GM18502 (cell line): ENCODE measurements around the gene RUFY2.
A peak's percentile ranks its signal among the peaks of the same experiment; 100 is the strongest.
"Not testable (repeated sequence)": the region's sequence is repeated elsewhere in the genome, so short reads cannot be mapped to it uniquely, and the experiment has no call there.

Experiments
- ATAC-seq: cut with Tn5 transposase; IDR thresholded peaks from one replicate; pipeline ENCODE4 v1.9.1; 2021; ENCODE audit warnings: mild to moderate bottlenecking; ENCODE audit not compliant: unreplicated experiment, poor library complexity

RUFY2 gene, protein sequence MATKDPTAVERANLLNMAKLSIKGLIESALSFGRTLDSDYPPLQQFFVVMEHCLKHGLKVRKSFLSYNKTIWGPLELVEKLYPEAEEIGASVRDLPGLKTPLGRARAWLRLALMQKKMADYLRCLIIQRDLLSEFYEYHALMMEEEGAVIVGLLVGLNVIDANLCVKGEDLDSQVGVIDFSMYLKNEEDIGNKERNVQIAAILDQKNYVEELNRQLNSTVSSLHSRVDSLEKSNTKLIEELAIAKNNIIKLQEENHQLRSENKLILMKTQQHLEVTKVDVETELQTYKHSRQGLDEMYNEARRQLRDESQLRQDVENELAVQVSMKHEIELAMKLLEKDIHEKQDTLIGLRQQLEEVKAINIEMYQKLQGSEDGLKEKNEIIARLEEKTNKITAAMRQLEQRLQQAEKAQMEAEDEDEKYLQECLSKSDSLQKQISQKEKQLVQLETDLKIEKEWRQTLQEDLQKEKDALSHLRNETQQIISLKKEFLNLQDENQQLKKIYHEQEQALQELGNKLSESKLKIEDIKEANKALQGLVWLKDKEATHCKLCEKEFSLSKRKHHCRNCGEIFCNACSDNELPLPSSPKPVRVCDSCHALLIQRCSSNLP

DNA sequence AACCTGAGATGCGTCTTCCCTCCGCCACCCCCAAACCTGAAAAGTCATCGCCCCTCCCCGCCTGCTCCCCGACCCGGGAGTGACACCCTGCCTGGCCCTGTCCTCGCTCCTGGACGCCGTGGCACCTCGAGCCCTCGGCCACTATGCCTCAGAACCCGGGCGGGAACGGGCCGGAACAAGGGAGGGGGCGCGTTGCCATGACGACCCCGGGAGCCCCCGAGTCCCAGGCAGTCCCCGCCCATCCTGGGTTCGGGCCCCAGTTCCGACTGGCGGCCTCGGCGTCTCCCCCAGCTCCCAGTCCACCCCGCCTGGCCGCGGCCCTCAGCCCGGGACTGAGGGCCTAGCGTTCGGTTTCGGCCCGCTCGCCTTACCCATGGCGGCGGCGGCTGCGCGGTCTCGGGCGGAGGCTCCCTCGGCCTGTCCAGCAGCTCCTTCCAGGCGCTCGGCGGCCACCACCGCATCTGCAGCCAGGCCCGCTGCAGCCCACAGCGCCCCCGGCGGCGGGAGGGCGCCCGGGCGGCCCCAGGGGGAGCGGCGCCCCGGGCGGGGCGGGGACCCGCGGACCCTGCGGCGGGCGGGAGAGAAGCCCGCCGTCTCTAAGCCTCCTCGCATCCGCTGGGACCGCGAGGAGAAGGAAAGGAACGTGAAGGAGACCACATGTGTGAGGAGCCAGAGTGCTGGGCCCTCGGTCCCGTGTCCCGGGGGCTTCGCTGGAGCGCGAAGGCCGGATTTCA lies at the start of gene RUFY2:
Gene RUFY2, minus strand, starts transcription at position 463 of the 734 bp plus-strand sequence. Its CDS starts 88 bp downstream, at position 375.
- ATAC-seq: peak; percentile 96

DNA sequence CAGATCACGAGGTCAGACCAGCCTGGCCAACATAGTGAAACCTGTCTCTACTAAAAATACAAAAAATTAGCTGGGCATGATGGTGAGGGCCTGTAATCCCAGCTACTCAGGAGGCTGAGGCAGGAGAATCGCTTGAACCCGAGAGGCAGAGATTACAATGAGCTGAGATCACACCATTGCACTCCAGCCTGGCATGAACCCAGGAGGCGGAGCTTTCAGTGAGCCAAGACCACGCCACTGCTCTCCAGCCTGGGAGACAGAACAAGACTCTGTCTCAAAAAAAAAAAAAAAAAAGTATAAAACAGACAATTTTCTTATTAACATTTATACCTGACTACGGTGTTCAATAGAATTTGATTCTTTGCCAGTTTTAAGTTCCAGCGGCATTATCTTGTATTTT lies 42.6 kb upstream of the RUFY2 start:
- not testable (repeated sequence) for ATAC-seq

DNA sequence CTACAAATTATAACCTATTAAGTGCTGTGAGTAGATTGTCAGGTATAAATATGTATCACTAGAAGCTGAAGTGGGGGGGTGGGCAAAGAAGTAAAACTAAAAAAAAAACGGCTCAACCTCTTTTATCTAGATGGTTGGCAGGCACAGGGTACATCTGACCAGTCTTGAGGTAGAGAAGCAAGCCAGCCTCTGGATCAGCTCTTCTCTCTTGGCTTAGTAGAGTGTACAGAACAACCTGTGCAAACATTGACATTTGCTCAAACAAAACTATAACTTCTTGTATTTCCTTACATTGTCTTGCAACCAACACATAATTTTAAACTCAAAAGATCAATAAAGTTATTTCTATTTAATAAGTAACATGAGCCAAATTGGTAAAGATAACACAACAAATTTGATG lies 39.1 kb upstream of the RUFY2 start:
- ATAC-seq: no peak

DNA sequence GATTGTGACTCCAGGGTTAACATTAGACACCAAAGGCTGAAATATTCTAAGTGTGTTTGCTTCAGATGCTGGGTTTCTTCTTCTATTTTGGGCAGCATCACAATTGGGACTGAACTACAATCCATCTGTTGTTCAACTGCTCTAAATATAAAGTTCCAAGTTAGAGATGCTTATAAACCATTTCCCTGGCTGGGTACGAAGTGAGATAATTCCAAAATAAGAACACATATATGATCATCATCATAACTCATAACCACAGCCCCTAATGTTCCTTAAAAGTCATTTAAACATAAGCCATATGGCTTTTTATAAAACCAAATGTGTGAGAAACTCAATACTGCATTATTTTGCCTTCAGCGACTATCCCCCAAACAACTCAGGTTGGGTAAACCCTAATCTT lies 35.9 kb upstream of the RUFY2 start:
- no peak for ATAC-seq

DNA sequence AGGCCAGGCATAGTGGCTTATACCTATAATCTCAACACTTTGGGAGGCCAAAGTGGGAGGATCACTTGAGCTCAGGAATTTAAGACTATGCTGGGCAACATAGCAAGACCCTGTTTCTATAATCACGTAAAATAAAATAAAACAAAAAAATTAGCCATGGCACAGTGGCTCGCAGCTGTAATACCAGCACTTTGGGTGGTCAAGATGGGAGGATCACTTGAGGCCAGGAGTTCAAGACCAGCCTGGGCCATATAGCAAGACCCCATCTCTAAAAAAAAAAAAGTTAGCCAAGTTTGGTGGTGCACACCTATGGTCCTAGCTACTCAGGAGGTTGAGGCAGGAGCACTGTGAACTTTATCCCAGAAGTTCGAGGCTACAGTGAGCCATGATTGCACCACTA lies 33.8 kb upstream of the RUFY2 start:
- no peak for ATAC-seq

DNA sequence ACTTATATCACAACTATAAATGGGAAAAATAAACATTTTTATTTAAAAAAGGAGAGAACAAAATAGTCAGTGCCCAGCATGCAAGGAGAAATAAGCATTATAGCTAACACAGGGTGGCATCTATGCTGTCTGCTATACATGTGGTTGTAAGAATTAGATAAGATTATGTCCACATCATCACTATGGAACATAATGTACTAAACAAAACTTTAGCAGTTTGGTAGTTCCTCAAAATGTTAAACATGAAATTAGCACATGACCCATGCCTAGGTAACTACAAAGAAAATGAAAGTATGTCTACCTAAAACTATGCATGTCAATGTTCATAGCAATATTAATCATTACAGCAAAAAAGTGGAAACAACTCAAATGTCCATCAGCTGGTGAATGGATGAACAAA lies 28.7 kb upstream of the RUFY2 start:
- no peak for ATAC-seq

DNA sequence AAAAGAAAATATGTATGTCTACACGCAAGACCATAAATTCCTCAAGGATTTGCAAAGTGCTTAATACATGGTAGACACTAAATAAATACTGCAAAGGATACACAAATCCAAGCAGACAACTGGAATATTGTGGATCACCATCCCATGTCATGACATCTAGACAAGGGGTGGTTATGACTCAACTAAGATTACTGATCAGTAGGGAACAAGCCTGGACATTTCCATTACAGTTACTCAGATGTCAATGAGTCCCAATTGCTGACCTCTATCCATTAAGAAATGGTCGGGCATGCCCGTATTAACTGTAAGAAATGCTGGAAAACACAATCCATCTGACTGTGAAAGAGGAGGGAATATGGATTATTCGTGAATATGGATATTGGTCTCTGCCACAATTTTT lies 27.6 kb upstream of the RUFY2 start:
- ATAC-seq: no peak

DNA sequence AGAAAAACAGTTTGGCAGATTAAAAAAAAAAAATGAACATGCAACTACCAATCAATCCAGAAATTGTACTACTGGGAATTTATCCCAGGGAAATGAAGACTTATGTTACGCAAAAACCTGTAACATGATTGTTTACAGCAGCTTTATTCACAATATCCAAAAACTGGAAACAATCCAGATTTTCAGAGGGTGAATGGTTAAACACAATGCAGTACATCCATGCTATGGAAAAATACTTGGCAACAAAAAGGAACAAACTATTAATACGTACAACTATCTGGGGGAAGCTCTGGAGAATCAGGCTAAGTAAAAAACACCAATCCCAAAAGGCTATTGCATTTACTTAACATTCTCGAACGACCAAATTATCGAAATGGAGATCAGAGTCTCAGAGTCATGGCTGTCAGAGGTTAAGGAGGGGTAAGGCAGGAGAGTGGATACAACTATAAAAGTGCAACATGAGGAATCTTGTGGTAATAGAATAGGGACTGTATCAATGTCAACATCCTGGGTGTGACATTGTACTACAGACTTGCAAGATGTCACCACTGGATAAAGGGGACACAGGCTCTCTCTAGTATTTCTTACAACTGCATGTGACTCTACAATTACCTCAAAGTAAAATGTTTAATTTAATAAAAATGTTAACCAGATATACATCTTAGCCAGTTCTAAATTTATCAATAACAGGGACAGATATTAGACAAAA lies 21.5 kb upstream of the RUFY2 start:
- no peak for ATAC-seq

DNA sequence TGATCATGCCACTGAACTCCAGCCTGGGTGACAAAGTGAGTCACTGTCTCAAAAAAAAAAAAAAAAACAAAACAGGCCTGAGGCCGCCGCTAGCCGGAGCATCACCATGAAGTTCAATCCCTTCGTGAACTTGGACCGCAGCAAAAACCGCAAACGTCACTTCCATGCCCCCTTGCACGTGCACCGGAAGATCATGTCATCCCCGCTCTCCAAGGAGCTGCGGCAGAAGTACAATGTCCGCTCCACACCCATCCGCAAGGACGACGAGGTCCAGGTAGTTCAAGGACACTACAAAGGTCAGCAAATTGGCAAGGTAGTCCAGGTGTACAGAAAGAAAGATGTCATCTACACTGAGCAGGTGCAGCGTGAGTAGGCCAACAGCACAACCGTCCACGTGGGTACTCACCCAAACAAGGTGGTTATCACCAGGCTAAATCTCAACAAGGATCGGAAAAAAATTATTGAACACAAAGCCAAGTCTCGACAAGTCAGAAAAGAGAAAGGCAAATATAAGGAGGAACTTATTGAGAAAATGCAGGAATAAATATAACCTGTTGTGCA lies 17.5 kb upstream of the RUFY2 start:
- ATAC-seq: no peak

DNA sequence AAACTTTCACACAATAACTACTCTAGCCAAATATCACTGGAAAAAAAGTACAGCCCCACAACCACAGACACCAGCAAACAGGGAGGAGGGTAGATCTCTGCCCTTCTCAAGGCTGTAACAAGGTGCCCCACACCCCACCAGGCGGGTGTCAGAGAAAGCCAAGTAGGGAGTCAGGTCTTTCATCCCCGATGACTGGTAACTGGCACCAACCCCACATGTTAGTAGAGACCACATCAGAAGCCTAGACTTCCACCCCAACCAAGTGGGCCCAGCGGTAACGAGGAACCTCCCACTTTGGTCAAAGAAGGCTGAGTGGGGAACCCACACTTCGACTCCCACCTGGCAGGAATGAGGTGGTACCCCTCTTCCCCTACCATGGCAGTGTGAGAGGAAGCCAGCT lies 16.4 kb upstream of the RUFY2 start:
- ATAC-seq: no peak

DNA sequence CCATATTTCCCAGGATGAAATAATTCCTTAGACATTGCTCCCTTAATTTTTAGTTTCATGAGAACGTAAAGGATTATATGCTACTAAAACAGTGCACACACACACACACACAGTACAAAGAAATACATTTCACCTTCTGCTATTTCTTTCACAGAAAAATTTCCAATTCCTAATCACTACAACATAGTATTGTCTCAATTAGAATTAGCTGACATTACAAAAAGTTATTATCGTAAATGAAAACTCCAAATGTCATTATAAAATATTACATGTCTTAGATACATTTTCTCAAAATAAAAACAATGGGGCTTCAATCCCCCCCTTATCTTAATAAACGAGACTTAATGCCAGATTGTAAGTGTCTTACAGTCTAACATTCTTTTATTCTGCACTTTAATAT lies 12.3 kb upstream of the RUFY2 start:
- no peak for ATAC-seq

DNA sequence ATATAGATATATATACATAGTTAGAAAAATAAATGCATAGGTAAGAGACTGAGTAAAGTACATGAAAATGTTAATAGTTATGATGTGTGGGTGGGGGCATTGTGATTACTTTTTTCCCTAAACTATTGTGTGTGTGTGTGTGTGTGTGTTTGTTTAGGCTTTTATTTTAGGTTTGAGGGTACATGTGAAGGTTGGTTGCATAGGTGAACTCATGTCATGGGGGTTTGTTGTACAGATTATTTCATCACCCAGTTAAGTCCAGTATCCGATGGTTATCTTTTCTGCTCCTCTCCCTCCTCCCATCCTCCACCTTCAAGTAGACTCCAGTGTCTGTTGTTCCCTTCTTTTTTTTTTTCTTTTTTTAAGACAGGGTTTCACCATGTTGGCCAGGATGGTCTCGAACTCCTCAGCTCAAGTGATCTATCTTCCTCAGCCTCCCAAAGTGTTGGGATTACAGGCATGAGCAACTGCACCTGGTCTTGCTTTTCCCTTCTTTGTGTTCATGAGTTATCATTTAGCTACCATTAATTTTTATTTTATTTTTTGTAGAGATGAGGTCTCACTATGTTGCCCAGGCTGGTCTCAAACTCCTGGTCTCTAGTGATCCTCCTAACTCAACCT lies 1.9 kb upstream of the RUFY2 start:
- ATAC-seq: no peak

DNA sequence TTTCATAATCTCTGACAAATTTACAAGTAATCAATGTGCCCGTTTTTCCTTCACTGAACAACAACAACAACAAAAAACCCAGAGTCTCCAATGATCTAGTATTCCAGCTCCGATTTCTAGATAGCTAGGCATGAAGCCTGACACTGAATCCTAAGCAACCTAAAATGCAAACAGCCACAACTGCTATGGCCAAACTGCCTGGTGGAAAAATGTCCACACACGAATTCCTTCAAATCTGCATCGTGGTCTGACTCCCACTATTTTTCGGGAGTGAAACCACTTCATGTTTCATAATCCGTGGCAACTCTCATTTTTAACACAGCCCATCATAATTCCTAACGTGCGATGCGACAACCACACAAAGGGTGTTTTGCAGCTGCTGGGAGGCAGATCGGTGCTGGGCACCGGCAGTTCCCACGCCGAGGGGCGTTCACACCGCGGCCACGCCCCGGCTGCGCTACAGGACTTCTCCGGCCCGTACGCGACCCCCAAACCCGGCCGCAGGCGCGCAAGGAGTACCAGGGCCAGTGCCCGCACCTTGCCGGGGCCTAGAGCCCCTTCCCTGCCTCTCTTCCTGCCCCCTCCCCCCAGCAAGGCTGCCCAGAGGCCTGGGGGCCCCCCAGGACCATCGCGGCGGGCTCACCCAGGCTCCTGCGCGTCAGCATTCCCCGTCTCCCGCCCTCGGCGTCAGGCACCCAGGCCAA lies 814 bp downstream of the RUFY2 start:
- ATAC-seq: peak; percentile 46

DNA sequence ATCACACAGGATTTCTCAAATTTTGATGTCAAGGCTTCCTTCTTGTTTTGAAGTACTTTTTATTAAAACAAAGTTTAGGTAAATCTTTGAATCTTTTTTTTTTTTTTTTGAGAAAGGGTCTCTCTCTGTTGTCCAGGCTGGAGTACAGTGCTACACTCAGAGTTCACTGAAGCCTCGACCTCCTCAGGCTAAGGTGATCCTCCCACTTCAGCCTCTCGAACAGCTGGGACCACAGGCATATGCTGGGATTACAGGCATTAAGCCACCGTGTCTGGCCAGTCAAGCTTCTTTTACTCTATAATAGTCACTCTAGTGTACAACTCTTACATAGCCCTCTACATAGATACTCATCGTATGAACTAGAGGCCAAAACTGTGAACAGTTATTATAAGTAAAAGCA lies 3.4 kb downstream of the RUFY2 start:
- no peak for ATAC-seq

DNA sequence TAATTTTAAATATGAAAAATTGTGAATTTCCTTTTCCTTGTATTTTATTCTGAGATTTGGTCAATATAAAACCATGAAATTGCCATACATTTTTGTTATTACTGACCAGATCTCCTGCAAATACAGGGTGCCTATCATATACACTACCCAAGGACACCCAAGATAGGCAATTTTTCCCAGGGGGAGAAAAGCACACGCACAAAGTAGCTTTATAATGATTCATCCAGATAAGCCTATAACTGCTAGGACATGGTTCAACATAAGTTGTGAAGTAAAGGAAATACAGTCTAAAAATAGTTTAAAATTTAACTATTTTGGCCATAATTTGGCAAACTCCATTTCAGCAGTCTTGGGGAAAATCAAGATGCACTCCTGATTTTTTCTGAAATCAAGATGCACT lies 4.8 kb downstream of the RUFY2 start:
- ATAC-seq: no peak

DNA sequence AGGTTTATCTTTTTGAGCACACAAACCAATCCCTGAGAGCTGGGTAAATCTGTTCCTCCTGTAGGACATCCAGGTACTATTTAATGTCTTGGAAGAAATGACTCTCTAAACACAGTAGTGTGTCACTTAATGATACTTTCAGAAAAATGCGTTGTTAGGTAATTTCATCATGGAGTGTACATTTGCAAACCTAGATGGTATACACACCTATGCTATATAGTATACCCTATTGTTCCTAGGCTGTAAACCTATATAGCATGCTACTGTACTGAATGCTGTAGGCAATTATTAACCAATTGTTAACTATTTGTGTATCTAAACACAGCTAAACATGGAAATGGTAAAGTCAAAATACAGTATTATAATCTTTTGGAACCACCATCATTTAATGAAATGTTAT lies 10.1 kb downstream of the RUFY2 start:
- no peak for ATAC-seq

DNA sequence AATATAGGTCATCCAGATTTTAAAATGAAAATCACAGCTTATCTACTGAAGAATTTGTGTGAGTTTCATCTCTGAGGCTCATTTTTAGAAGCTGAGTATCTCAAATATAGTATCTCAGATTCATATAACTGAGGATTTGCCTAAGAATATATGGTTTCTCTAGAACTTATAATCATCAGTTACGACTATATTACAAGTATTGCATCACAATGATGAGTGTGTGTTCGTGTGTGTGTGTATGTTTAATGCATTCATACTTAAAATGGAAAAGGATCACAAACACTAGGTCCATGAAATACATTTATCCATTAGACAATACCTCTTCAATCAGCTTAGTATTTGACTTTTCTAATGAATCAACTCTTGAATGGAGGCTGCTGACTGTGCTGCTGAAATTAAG lies 21.3 kb downstream of the RUFY2 start:
- ATAC-seq: no peak

DNA sequence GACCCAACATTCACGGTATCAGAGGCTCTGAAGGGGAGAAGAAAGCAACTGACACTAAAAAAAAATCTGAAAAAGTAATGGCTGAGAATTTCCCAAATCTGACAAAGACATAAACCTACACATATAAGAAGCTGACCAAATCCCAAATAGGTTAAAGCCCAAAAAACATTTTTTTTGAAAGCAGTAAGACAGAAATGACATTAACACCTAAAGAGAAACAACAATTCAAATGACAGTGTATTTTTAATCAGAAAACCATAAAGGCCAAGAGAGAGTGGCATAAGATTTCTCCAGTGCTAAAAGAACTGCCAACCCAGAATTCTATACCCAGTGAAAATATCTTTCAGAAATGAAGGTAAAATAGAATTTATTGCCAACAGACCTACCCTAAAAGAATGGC lies 35.5 kb downstream of the RUFY2 start:
- ATAC-seq: no peak

DNA sequence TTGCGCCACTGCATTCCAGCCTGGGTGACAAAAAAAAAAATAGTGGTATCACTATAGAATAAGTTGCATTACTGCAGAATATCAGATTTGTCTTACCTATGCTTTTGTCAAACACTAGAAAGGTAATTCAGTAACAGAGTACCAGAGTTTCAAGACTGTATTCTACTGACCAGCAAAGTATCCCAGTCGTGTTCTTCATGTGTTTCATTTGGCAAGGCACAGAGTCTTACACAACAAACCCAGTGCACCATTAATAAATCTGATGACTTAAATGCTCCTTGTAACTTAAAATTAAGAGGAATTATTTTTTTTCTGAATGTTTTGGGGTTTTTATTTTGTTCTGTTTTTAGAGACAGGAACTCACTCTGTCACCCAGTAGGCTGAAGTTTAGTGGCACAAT lies 40.0 kb downstream of the RUFY2 start:
- no peak for ATAC-seq
